Measurements from ENCODE around the gene ZNF275. TPM values are rescaled to one million over a fixed set of nuclear protein-coding genes. Genes with fewer than 3 reads are reported as not detected.
"Not testable (repeated sequence)": the region's sequence is repeated elsewhere in the genome, so short reads cannot be mapped to it uniquely, and the experiment has no call there.

The ZNF275 gene, protein sequence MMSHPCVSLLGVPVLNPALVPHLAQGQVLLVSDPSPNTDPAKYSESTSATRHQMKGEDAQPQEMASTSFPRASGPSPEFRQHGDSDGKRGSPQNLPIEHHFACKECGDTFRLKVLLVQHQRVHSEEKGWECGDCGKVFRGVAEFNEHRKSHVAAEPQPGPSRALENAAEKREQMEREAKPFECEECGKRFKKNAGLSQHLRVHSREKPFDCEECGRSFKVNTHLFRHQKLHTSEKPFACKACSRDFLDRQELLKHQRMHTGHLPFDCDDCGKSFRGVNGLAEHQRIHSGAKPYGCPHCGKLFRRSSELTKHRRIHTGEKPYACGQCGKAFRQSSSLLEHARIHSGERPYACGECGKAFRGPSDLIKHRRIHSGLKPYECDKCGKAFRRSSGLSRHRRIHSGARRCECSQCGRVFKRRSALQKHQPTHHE
- polyA plus RNA-seq (ENCODE audit: insufficient read length in 4 of 4): 10 to 100 TPM; 17.6 to 20.0 (median 19.3) TPM

GRCh38 chrX:153333821-153334653, at the start of gene ZNF275:
TSS of gene ZNF275 (plus strand) at chrX:153334153. CDS start at chrX:153336680, 2,527 bp downstream.
- peak in 3 of 4 donors; percentile 43 to 53 (median 50) for DNase-seq (ENCODE audit: low read depth in 4 of 4, low spot score in 3 of 4)

DNA sequence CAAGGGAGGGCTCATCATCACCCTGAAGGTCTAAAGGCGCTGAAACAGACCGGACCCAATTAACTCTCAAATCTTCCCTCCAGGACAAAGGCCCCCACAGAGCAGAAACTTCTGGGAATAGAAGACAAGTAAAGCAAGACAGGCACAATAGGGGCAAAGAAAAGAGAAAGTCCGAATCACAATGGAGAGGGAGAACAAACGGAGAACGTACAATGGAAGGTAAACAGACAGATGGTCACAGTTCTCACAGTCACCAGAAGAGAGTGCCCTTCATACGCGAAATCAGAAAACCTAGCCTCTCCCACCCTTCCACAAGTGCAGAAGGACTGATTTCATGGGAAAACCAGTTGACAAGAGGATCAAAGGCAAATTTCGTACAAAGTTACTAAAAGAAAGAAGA, 48.3 kb upstream of the ZNF275 start:
- DNase-seq (ENCODE audit: low read depth in 4 of 4, low spot score in 3 of 4): not testable (repeated sequence)

GRCh38 chrX:153288807-153289206, 45.1 kb upstream of the ZNF275 start:
- not testable (repeated sequence) for DNase-seq (ENCODE audit: low read depth in 4 of 4, low spot score in 3 of 4)

DNA sequence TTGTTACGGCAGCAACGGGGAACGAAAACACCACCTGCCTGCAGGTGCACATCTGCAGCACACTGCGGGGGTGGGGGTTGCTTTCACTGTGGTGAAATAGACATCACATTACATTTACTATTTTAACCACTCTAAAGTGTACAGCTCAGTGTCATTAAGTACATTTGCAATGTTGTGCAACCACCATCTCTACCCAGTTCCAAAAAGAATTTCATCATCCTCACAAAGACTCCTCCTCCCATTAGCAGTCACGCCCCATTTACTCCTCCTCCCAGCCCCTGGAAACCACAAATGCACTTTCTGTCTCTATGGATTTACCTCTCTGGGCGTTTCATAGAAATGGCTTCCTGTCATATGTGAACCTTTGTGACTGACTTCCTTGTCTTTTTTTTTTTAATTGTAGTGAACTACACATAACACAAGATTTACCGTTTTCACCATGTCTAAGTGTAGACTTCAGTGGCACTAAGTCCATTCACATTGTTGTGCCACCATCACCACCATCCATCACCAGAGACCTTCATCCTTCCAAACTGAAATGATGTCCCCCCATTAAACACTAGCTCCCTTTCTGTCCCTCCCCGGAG, 40.4 kb upstream of the ZNF275 start:
- not testable (repeated sequence) for DNase-seq (ENCODE audit: low read depth in 4 of 4, low spot score in 3 of 4)

DNA sequence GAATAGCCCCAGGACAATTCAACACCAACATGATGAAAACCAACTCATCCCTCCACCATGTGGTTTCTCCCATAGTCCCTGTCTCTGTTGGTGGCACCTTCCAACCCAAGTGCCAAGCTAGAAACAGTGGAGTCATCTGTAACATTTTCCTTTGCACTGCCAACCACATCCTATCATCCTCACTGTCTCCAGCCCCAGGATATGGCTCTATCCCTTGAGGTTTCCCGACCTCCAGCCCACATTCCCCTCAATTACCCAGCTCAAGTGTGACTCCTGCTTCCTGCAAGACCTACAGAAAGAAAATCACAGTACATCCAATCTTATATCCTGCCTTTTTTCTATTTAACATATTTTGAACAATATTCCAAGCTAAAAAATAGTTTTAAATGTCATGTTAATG, 36.6 kb upstream of the ZNF275 start:
- DNase-seq (ENCODE audit: low read depth in 4 of 4, low spot score in 3 of 4): no peak

DNA sequence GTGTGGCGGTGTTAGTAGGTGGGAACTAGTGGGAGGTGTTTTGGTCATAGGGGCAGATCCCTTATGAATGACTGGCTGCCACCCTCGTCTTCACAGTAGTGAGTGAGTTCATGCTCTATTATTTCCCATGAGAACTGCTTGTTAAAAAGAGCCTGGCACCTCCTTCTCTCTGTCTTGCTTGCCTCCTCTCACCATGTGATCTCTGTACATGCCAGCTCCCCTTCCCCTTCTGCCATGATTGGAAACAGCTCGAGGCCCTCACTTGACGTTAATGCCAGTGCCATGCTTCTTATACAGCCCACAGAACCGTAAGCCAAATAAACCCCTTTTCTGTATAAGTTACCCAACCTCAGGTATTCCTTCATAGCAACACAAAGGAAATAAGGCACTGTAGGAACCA, 34.1 kb upstream of the ZNF275 start:
- DNase-seq (ENCODE audit: low read depth in 4 of 4, low spot score in 3 of 4): no peak

DNA sequence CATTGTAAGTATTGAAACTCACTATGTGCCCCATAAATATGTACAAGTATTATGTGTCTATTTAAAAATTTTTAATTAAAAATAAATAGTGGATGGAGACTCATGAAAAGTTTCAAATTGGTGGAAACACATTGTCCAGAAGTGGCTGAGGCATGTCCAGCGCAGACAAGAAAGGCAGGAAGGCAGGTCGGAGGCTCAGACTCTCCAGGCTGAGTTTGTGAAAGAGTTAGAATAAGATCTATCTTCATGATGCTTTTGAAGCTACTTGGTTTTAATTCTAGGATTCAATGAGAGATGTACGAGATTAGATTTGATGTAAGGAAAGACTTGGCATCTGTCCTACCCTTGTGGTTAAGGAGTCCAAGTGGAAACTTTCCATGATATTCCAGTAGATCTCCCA, 32.2 kb upstream of the ZNF275 start:
- DNase-seq (ENCODE audit: low read depth in 4 of 4, low spot score in 3 of 4): no peak

GRCh38 chrX:153302796-153303195, 31.2 kb upstream of the ZNF275 start:
- no peak for DNase-seq (ENCODE audit: low read depth in 4 of 4, low spot score in 3 of 4)

GRCh38 chrX:153303276-153304262, 30.4 kb upstream of the ZNF275 start:
- no peak for DNase-seq (ENCODE audit: low read depth in 4 of 4, low spot score in 3 of 4)

- DNase-seq (ENCODE audit: low read depth in 4 of 4, low spot score in 3 of 4): peak in 1 of 4 donors; percentile 8
These were observed 28.8 kb upstream of the ZNF275 start for GRCh38 chrX:153304988-153305736.

- DNase-seq (ENCODE audit: low read depth in 4 of 4, low spot score in 3 of 4): no peak
These were observed 28.0 kb upstream of the ZNF275 start for GRCh38 chrX:153305972-153306371.

DNA sequence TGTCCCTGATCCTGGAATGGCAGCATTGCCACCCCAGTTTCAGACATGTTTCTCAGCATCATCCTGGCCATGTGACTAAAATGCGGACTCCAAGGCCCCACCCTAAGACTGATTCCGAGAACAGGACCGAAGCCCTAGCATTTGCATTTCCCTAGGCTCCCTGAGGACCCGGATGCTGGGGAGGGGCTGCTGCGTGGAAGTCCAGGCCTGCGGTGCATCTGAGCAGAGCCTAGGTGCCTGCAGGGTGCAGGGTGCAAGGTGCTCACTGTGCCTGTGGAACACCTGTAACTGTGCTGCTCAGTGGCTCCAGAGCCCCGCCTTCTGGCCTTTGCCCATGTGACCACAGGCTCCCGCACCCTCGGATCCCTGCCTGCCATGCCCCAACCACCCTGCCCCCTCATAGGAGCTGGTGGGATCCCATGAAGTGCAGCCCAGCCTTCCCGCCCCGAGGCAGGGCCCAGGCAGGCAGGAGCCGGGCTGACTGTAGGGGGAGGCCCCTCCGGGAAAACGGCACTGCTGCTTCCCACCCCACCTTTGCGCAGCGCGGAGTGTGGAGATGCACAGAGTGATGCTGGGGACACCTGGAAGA, 27.3 kb upstream of the ZNF275 start:
- DNase-seq (ENCODE audit: low read depth in 4 of 4, low spot score in 3 of 4): no peak

DNA sequence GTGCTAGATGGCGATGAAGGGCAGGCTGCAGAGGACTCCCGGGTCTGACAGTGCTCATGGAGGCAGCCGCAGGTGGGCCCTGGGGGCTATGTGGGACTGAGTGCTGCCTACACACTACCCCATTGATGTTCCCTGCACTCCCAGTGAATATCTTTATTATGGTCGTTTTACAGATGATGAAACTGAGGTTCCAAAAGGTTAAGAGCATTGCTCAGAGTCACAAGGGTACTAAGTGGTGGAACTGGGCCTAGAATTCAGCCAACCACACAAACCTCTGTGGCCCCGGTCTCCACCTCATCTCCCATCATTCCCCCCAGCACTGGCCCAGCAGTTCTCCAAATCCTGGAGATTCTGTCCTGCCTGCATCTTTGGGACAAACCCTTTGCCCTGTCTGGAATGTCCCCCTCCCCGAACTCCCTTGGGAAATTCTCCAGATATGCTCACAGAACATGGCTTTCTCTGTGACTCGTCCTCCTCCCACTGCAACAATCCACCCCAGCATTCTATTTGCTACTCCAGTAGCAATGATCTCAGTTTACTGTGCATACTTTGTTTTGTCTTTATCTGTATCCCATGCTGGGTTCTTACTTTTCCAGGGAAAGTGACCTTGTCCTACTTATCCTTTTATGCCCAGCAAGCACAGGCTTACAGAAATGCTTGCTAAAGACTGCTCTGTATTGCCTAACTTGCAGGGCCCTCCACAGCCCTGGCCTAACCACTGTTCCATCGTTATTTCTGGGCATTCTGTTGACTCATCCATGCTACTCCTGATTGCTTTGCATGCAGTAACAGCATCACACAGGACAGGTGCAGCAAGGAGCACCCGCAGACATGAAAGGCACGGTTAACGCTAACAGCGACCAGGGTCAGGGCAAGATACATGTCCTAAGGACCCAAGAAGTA, 26.4 kb upstream of the ZNF275 start:
- no peak for DNase-seq (ENCODE audit: low read depth in 4 of 4, low spot score in 3 of 4)

- DNase-seq (ENCODE audit: low read depth in 4 of 4, low spot score in 3 of 4): no peak
These were observed 23.1 kb upstream of the ZNF275 start for GRCh38 chrX:153310901-153311300.

DNA sequence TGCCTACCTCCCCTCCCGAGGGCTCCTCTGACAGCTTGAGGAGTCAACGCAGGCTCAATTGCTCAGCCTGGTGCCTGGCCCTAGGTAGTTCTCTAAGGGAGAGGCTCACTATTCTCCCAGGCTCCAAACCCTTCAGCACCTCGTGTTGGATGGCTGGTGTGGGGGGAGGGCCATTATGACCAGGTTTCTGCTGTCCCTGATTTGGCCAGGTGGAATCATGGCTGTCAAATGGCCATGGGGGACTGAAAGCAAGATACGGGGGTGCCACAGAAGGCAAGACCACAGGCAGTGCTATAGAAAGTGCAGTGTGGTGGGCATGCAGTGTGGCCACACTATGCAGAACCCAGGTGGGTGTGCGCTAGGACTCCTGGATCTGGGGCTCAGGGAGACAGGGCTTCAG, 21.9 kb upstream of the ZNF275 start:
- no peak for DNase-seq (ENCODE audit: low read depth in 4 of 4, low spot score in 3 of 4)

DNA sequence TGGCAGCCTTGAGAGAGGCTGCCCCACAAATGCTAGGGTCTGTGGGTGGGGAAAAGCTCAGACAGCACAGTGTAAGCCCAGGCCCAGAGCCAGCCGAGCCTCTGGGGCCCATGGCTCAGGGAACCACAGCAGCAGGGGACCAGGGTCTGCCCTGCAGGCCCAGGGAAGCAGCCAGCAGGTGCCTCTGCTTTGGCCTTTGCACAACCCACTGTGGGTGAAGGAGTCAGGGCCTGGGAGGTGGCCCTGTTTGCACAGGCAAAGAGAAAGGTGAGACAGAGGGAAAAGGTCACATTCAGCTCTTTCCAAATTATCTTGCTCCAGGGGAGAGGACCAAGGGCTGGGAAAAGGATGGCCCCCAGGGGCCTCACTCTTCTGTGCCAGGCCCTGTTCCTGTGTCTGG, 21.1 kb upstream of the ZNF275 start:
- no peak for DNase-seq (ENCODE audit: low read depth in 4 of 4, low spot score in 3 of 4)

GRCh38 chrX:153317306-153317705, 16.6 kb upstream of the ZNF275 start:
- no peak for DNase-seq (ENCODE audit: low read depth in 4 of 4, low spot score in 3 of 4)

Measured in left renal pelvis (tissue), 4 donors.